Spleen (tissue), 7 donors: ENCODE data around the gene TMEM208.

ENCODE experiments used
- POLR2A ChIP-seq, 3 donors: fragments of 450-650 bp; IDR thresholded peaks; one replicate each; pipeline ENCODE4 v1.5.1; 2017; ENCODE audit warnings: antibody characterized with exemption in 3 of 3, mild to moderate bottlenecking in 1 of 3
- TF ChIP-seq, protein P1 (sequence below), 11 experiments: fragments of 200-600 bp in 7 of 11; fragments of 450-650 bp in 4 of 11; sonication (generic) in 4 of 11; IDR thresholded peaks in 8 of 11; conservative IDR thresholded peaks in 3 of 11; 1 replicate in 7 of 11; 2 replicates in 4 of 11; pipeline versions ENCODE4 v1.4.0 to v1.8.0; 2016 to 2021; ENCODE audit warnings: antibody characterized with exemption in 11 of 11, inconsistent platforms in 4 of 11, mild to moderate bottlenecking in 1 of 11
- donor health status: DM: no; HTN: no; CAD: no; lungs with moderate emphysema.
- donor health status: DM: no; HTN: no; CAD: no.
- donor health status: DM: no; HTN: no; CAD: no.

GRCh38 chr16:67187175-67187890, 39.6 kb upstream of the TMEM208 start:
- TF ChIP-seq, protein P1, sequence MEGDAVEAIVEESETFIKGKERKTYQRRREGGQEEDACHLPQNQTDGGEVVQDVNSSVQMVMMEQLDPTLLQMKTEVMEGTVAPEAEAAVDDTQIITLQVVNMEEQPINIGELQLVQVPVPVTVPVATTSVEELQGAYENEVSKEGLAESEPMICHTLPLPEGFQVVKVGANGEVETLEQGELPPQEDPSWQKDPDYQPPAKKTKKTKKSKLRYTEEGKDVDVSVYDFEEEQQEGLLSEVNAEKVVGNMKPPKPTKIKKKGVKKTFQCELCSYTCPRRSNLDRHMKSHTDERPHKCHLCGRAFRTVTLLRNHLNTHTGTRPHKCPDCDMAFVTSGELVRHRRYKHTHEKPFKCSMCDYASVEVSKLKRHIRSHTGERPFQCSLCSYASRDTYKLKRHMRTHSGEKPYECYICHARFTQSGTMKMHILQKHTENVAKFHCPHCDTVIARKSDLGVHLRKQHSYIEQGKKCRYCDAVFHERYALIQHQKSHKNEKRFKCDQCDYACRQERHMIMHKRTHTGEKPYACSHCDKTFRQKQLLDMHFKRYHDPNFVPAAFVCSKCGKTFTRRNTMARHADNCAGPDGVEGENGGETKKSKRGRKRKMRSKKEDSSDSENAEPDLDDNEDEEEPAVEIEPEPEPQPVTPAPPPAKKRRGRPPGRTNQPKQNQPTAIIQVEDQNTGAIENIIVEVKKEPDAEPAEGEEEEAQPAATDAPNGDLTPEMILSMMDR (IDR thresholded peaks at IDR 0.05 in 8 of 11, conservative IDR thresholded peaks at IDR 0.05 in 3 of 11): no peak
- no peak for TF ChIP-seq POLR2A (IDR thresholded peaks at IDR 0.05)
